ENCODE data around the gene DDX1.

DNA sequence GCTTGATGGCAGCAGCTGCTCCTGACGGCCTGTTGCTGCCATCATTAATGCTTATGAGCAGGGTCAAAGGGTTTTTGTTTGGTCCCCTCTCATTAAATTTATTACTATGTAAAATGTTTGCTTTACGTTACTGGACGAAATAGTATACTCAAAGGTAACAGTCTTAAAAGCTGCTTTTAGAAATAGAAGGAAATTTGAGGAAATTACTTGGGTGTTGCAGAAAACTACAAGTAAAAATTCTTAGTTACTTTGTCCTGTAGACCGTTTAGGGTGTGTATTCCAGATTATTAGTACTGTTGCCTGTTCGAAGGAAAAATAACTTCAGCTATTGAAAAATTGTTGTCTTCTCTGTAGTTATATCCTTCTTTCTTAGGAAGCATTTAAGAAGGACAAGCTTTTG, 27.8 kb downstream of the DDX1 start:
- TF ChIP-seq LEF1 (IDR thresholded peaks at IDR 0.05; ENCODE audit: borderline replicate concordance) (no peak), FOXK2 (IDR thresholded peaks at IDR 0.05) (no peak), FOXM1 (IDR thresholded peaks at IDR 0.05; ENCODE audit: borderline replicate concordance) (no peak), SUZ12 (IDR thresholded peaks at IDR 0.05) (no peak), CTBP1 (IDR thresholded peaks at IDR 0.05; ENCODE audit: borderline replicate concordance) (no peak), NFRKB (IDR thresholded peaks at IDR 0.05) (no peak), ARNT (IDR thresholded peaks at IDR 0.05) (no peak), BHLHE40 (IDR thresholded peaks at IDR 0.05; ENCODE audit: borderline replicate concordance) (no peak), TARDBP (IDR thresholded peaks at IDR 0.05) (no peak), SP1 (IDR thresholded peaks at IDR 0.05) (no peak), HDGF (IDR thresholded peaks at IDR 0.05; ENCODE audit: borderline replicate concordance) (no peak)

All from HEK293T (cell line).